ENCODE data around the gene RASAL2. TPM values are rescaled to one million over a fixed set of nuclear protein-coding genes. Genes with fewer than 3 reads are reported as not detected.
"Not testable (repeated sequence)": the region's sequence is repeated elsewhere in the genome, so short reads cannot be mapped to it uniquely, and the experiment has no call there.

The RASAL2 gene
- total and polyA plus RNA-seq, 11 donors = 6.2 to 112 (median 39.9) TPM

DNA sequence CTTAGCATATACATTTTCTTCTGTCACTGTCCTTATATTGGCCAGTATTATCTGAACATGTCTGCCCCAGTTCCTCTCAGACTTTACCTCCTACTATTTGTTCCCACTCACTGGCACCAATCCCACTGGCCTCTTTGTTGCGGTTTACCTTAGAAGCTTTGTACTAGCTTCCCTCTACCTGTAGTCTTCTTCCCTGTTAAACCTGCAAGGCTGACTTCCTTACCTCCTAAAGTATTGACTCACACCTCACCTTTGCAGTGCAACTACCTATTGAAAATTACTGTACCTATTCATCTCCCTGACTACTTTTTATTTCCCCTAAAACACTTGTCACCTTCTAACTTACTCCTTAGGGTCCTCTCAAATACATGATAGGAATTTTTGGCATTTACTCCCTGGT is 291.8 kb downstream of the RASAL2 start:
- TF ChIP-seq, protein P1, sequence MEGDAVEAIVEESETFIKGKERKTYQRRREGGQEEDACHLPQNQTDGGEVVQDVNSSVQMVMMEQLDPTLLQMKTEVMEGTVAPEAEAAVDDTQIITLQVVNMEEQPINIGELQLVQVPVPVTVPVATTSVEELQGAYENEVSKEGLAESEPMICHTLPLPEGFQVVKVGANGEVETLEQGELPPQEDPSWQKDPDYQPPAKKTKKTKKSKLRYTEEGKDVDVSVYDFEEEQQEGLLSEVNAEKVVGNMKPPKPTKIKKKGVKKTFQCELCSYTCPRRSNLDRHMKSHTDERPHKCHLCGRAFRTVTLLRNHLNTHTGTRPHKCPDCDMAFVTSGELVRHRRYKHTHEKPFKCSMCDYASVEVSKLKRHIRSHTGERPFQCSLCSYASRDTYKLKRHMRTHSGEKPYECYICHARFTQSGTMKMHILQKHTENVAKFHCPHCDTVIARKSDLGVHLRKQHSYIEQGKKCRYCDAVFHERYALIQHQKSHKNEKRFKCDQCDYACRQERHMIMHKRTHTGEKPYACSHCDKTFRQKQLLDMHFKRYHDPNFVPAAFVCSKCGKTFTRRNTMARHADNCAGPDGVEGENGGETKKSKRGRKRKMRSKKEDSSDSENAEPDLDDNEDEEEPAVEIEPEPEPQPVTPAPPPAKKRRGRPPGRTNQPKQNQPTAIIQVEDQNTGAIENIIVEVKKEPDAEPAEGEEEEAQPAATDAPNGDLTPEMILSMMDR (IDR thresholded peaks at IDR 0.05) = no peak
- TF ChIP-seq POLR2A (IDR thresholded peaks at IDR 0.05) = no peak
- ATAC-seq (no peak), DNase-seq (no peak)
- Histone ChIP-seq H3K36me3 (peaks cover 0 to 8% (median 5%) of the 10 kb centered on the region in 9 donors), H3K27me3 (no peaks in the 10 kb centered on the region), H3K27ac (no peak overlapping the region), H3K4me1 (peaks cover 0 to 38% (median 25%) of the 10 kb centered on the region in 12 donors), H3K9me3 (no peaks in the 10 kb centered on the region), H3K4me3 (no peak overlapping the region)
- intact Hi-C loops (cut with DNase I) = no loop called here
- WGBS, 4 donors = 91 to 98% (median 95%) methylated on average over 1 of the region's 1 CpG

DNA sequence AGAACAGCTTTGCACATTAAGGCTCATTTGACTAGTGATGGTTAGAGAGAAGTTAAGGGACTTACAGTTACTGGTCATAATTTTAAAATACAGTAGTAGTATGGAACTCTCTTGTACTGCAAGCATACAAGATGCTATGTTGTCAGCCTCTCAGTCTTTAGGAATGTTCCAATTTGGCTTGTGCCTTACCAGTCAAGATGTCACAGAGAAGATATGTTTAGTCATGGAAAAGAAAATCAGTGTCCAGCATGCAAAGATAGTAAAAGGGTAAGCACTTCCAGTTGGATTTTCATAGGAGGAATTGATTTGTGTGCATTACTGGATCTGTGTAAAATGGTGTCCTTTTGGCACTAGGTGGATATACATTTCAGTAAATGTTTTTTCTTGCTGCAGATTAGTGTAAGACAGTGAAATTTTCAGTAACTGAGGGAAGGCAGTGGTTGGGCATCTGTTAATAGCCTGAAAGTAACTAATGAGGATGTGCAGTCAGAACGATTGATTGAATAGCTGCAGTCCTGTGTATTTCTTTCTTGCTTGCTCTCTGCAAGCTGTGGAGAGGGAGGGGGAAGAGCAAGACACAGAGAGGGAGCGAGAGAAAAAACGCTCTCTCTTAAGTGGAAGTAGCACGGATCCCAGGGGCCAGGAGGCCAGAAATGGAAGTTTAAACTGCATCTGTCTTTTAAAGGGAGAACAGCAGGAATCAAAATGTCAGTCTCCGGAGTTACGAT is 294.7 kb downstream of the RASAL2 start:
- Histone ChIP-seq H3K36me3 (peaks cover 0 to 21% (median 6%) of the 10 kb centered on the region in 9 donors), H3K4me1 (peaks cover 0 to 20% (median 16%) of the 10 kb centered on the region in 12 donors), H3K4me3 (peak overlapping the region in 4 of 12 donors; percentile 1 to 15 (median 1)), H3K27ac (no peak overlapping the region), H3K27me3 (no peaks in the 10 kb centered on the region), H3K9me3 (no peaks in the 10 kb centered on the region)
- ATAC-seq (peak in 2 of 4 donors; percentile 25 to 52), DNase-seq (no peak)
- intact Hi-C loops (cut with DNase I) = no loop called here
- 16 to 23% (median 20%) methylated on average over 6 of the region's 6 CpGs for WGBS, 4 donors
- TF ChIP-seq, protein P1 (IDR thresholded peaks at IDR 0.05) = no peak
- no peak for TF ChIP-seq POLR2A (IDR thresholded peaks at IDR 0.05)

DNA sequence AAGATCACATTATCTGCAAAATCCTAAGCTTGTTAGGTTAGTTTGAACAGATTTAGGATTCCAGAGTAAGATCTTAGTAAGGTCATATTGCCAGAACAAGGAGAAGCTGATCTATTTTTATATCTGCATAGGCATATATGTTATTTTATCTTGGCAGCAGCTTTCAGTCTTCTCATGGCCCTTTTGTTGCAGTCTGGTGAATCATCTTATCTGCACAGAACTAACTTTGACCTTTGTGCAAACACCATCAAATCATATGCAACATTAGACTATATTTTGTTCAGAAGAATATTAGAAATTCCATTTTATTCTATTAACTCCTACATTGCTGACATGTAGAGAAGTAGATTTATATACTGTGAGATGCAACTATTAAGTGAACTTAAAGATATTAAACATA is 295.5 kb downstream of the RASAL2 start:
- H3K27me3 ChIP-seq = no peaks in the 10 kb centered on the region
- peaks cover 0 to 20% (median 16%) of the 10 kb centered on the region in 12 donors for H3K4me1 ChIP-seq
- DNase-seq (no peak), ATAC-seq (no peak)
- H3K9me3 ChIP-seq = no peaks in the 10 kb centered on the region
- intact Hi-C loops (cut with DNase I) = no loop called here
- H3K27ac ChIP-seq = no peak overlapping the region
- H3K4me3 ChIP-seq = no peak overlapping the region
- H3K36me3 ChIP-seq = peaks cover 0 to 21% (median 6%) of the 10 kb centered on the region in 9 donors
- TF ChIP-seq, protein P1 (IDR thresholded peaks at IDR 0.05) = no peak
- no peak for TF ChIP-seq POLR2A (IDR thresholded peaks at IDR 0.05)

DNA sequence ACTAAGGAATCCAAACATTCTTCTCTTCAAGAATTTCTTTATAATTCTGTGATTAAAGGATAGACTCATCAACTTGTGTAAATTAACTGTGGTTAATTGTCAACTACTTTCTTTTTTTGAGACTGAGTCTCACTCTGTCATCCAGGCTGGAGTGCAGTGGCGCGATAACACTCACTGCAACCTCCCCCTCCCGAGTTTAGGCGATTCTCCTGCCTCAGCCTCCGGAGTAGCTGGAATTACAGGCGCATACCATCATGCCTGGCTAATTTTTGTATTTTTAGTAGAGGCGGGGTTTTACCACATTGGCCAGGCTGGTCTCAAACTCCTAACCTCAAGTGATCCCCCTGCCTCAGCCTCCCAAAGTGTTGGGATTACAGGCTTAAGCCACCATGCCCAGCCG is 296.4 kb downstream of the RASAL2 start:
- H3K4me3 ChIP-seq; DNase-seq; H3K27ac ChIP-seq; H3K9me3 ChIP-seq; H3K27me3 ChIP-seq; ATAC-seq; intact Hi-C loops (cut with DNase I): not testable (repeated sequence)
- WGBS, 4 donors = 85 to 92% (median 90%) methylated on average over 8 of the region's 8 CpGs
- H3K4me1 ChIP-seq = peaks cover 0 to 20% (median 16%) of the 10 kb centered on the region in 12 donors
- H3K36me3 ChIP-seq = peaks cover 0 to 21% (median 6%) of the 10 kb centered on the region in 9 donors
